OCI-LY1 (cell line): Measurements from ENCODE around the gene GPX8.

Experiments
- EZH2 ChIP-seq: fragments of 200-600 bp; sonication (generic), shearing (Covaris generic); IDR thresholded peaks from 2 replicates; pipeline ENCODE4 v1.8.0; 2017; ENCODE audit warnings: borderline replicate concordance, mixed run types, mild to moderate bottlenecking, antibody characterized with exemption, low read length, moderate library complexity, mixed read lengths
- TF ChIP-seq, protein P1 (sequence below): fragments of 200-600 bp; sonication (generic), shearing (Covaris generic); IDR thresholded peaks from 2 replicates; pipeline ENCODE4 v1.5.1; 2017; ENCODE audit warnings: mild to moderate bottlenecking, antibody characterized with exemption, low read length, moderate library complexity, mixed read lengths

DNA sequence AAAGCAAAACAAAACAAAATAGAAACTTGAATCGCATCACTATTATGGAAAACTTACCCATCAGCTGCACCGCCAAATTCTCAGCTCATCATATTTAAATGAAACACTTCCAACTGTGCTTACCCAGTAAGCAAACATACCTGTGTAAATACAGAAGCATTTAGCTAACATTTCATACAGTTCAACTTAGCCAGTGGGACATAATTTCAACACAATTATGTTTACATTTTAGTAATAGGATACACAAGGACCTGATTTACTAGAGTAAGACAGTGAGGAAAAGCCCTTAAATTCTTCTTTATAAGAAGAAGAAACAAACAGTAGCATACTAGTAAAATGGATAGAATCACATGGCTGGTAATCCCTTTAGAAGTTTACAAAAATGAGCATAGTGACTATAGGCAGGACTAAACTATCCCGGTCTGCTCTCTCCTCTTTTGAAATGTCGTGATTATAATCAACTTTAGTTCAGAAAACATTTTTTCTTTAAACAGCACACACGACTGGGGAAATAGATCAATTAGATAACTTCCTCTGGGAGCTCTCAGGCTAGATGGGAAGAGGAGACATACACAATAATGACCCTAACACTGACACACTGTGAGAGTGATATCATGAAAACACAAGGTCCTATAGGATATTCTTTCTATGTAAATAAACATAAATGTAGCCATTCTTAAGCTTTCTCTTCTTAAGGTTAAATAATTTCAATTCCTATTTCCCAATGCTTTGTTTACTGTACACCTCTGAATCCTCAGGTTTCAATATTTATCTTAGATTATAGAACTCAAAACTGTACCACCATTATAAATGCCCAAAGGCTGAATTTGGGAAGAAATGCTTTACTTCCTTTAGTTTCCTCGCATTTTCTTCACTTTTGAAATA is 28.9 kb downstream of the GPX8 start:
- TF ChIP-seq, protein P1, sequence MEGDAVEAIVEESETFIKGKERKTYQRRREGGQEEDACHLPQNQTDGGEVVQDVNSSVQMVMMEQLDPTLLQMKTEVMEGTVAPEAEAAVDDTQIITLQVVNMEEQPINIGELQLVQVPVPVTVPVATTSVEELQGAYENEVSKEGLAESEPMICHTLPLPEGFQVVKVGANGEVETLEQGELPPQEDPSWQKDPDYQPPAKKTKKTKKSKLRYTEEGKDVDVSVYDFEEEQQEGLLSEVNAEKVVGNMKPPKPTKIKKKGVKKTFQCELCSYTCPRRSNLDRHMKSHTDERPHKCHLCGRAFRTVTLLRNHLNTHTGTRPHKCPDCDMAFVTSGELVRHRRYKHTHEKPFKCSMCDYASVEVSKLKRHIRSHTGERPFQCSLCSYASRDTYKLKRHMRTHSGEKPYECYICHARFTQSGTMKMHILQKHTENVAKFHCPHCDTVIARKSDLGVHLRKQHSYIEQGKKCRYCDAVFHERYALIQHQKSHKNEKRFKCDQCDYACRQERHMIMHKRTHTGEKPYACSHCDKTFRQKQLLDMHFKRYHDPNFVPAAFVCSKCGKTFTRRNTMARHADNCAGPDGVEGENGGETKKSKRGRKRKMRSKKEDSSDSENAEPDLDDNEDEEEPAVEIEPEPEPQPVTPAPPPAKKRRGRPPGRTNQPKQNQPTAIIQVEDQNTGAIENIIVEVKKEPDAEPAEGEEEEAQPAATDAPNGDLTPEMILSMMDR, result no peak
- no peak for TF ChIP-seq EZH2
